CD14-positive monocyte (primary cell): ENCODE measurements around the gene IRF4. TPM values are rescaled to one million over a fixed set of nuclear protein-coding genes. Genes with fewer than 3 reads are reported as not detected.
"Not testable (repeated sequence)": the region's sequence is repeated elsewhere in the genome, so short reads cannot be mapped to it uniquely, and the experiment has no call there.

Experiments
- DNase-seq, 3 donors: peaks; one replicate each; pipeline ENCODE4 v3.0.0-alpha.2; 2011 to 2022
- H2AFZ ChIP-seq: 2 replicates; pipeline ENCODE4 v1.6.0; 2012; ENCODE audit warnings: mild to moderate bottlenecking, low read depth, low read length, inconsistent platforms; ENCODE audit not compliant: insufficient read depth, poor library complexity, severe bottlenecking
- H3K27ac ChIP-seq, 2 donors: 1 replicate in 1 of 2; 2 replicates in 1 of 2; pipeline ENCODE4 v1.5.1; 2012 to 2013; ENCODE audit warnings: low read length in 2 of 2, control low read depth in 1 of 2, inconsistent platforms in 1 of 2, low read depth in 1 of 2, mild to moderate bottlenecking in 1 of 2
- H3K27me3 ChIP-seq, 2 donors: one replicate each; pipeline versions ENCODE4 v1.6.0 to v1.6.1; 2011 to 2013; ENCODE audit warnings: low read length in 2 of 2; ENCODE audit not compliant: control insufficient read depth in 2 of 2, insufficient read depth in 2 of 2
- H3K36me3 ChIP-seq, 2 donors: replicated peaks in 1 of 2; 1 replicate in 1 of 2; 2 replicates in 1 of 2; pipeline versions ENCODE4 v1.5.1 to v1.6.1; 2012 to 2013; ENCODE audit warnings: low read length in 2 of 2, control low read depth in 1 of 2, inconsistent platforms in 1 of 2, mild to moderate bottlenecking in 1 of 2; ENCODE audit not compliant: insufficient read depth in 2 of 2, control insufficient read depth in 1 of 2
- H3K4me1 ChIP-seq, 2 donors: 1 replicate in 1 of 2; 2 replicates in 1 of 2; pipeline versions ENCODE4 v1.5.1 to v1.6.1; 2012 to 2013; ENCODE audit warnings: low read length in 2 of 2, control low read depth in 1 of 2, inconsistent platforms in 1 of 2, mild to moderate bottlenecking in 1 of 2, moderate library complexity in 1 of 2; ENCODE audit not compliant: insufficient read depth in 2 of 2, control insufficient read depth in 1 of 2
- H3K4me2 ChIP-seq: replicated peaks from 2 replicates; pipeline ENCODE3; 2012; ENCODE audit warnings: low read length, moderate library complexity, mild to moderate bottlenecking; ENCODE audit not compliant: poor library complexity, severe bottlenecking; ENCODE audit errors: extremely low read depth
- H3K4me3 ChIP-seq, 3 experiments: fragments of 200-600 bp in 1 of 3; sonication (generic) in 1 of 3; replicated peaks in 1 of 3; 1 replicate in 2 of 3; 2 replicates in 1 of 3; pipeline ENCODE4 v1.5.1; 2011 to 2013; ENCODE audit warnings: low read length in 3 of 3, mild to moderate bottlenecking in 3 of 3, control low read depth in 2 of 3, low read depth in 2 of 3, inconsistent platforms in 1 of 3, moderate library complexity in 1 of 3
- H3K79me2 ChIP-seq: 2 replicates; pipeline ENCODE4 v1.6.0; 2012; ENCODE audit warnings: mild to moderate bottlenecking, control low read depth, inconsistent platforms, low read length, moderate library complexity; ENCODE audit not compliant: insufficient read depth
- H3K9ac ChIP-seq: 2 replicates; pipeline ENCODE4 v1.6.0; 2017; ENCODE audit warnings: low read length, mild to moderate bottlenecking; ENCODE audit not compliant: insufficient read depth, poor library complexity, severe bottlenecking
- H3K9me3 ChIP-seq, 2 donors: replicated peaks in 1 of 2; 1 replicate in 1 of 2; 2 replicates in 1 of 2; pipeline versions ENCODE4 v1.5.1 to v1.6.1; 2012 to 2013; ENCODE audit warnings: low read length in 2 of 2, control low read depth in 1 of 2; ENCODE audit not compliant: control insufficient read depth in 1 of 2, insufficient read depth in 1 of 2
- H4K20me1 ChIP-seq: 2 replicates; pipeline ENCODE4 v1.6.0; 2012; ENCODE audit warnings: mild to moderate bottlenecking, low read length, control low read depth, moderate library complexity; ENCODE audit not compliant: insufficient read depth
- H3K27ac Mint-ChIP-seq, 7 donors: one replicate each; pipeline ENCODE4 v1.8.0; 2020; ENCODE audit warnings: mild to moderate bottlenecking in 7 of 7, mixed read lengths in 7 of 7, moderate library complexity in 6 of 7, inconsistent platforms in 2 of 7
- H3K27me3 Mint-ChIP-seq, 3 donors: one replicate each; pipeline ENCODE4 v1.8.0; 2021 to 2022; ENCODE audit warnings: low read depth in 3 of 3, mild to moderate bottlenecking in 3 of 3, mixed read lengths in 3 of 3, moderate library complexity in 3 of 3, inconsistent platforms in 1 of 3
- H3K36me3 Mint-ChIP-seq, 2 donors: one replicate each; pipeline ENCODE4 v1.8.0; 2020; ENCODE audit warnings: mixed read lengths in 2 of 2, inconsistent platforms in 1 of 2, mild to moderate bottlenecking in 1 of 2
- H3K4me1 Mint-ChIP-seq: one replicate; pipeline ENCODE4 v1.8.0; 2020; ENCODE audit warnings: mild to moderate bottlenecking, mixed read lengths
- H3K4me3 Mint-ChIP-seq, 2 donors: one replicate each; pipeline ENCODE4 v1.8.0; 2020; ENCODE audit warnings: mild to moderate bottlenecking in 2 of 2, mixed read lengths in 2 of 2, moderate library complexity in 1 of 2
- H3K9me3 Mint-ChIP-seq, 7 donors: one replicate each; pipeline ENCODE4 v1.8.0; 2020 to 2022; ENCODE audit warnings: mixed read lengths in 7 of 7, mild to moderate bottlenecking in 6 of 7, moderate library complexity in 6 of 7, inconsistent platforms in 2 of 7
- CTCF ChIP-seq: fragments of 200-600 bp; IDR thresholded peaks from one replicate; pipeline ENCODE4 v1.8.0; 2022; ENCODE audit warnings: antibody characterized with exemption, mild to moderate bottlenecking
- WGBS: methylation state at CpG from one replicate; pipeline ENCODE4 v1.1.5; 2013; ENCODE audit warnings: missing lambda C conversion rate; ENCODE audit not compliant: insufficient coverage; 5-methylcytosine and 5-hydroxymethylcytosine counted together
- intact Hi-C, 2 donors: fragments of 100-400 bp; cut with micrococcal nuclease; formaldehyde crosslinking; loops; one replicate each; pipeline versions ENCODE4 v1.15.0 to v1.15.1; 2023
- polyA plus RNA-seq, 3 donors: library from polyadenylated mRNA; depleted of rRNA in 1 of 3; unstranded in 2 of 3; stranded (reverse) in 1 of 3; fragments of 300-500 nt in 2 of 3; fragments of >200 nt in 1 of 3; fragmentation: Illumina TruSeq in 2 of 3; gene quantifications; 1 replicate in 2 of 3; 2 replicates in 1 of 3; pipeline ENCODE4 v1.2.3, GENCODE V29; 2012 to 2021

The IRF4 gene
- polyA plus RNA-seq, 3 donors: 3.0 to 13.6 (median 6.4) TPM

GRCh38 chr6:370555-370954, 21.0 kb upstream of the IRF4 start:
- intact Hi-C loops: no loop called here
- Mint-ChIP-seq H3K9me3 (peaks cover 3 to 42% (median 14%) of the 10 kb centered on the region in 7 donors), H3K4me1 (peaks cover 9% of the 10 kb centered on the region), H3K4me3 (no peak overlapping the region), H3K27ac (no peak overlapping the region), H3K36me3 (no peaks in the 10 kb centered on the region), H3K27me3 (peaks cover 18 to 42% (median 28%) of the 10 kb centered on the region in 3 donors)
- whole genome bisulfite sequencing: 88% methylated on average over 6 of the region's 6 CpGs
- DNase-seq: no peak
- Histone ChIP-seq H3K27me3 (peaks cover 0 to 7% of the 10 kb centered on the region in 2 donors), H3K79me2 (no peaks in the 10 kb centered on the region), H4K20me1 (no peaks in the 10 kb centered on the region), H2AFZ (no peak overlapping the region), H3K4me1 (peaks cover 10 to 12% of the 10 kb centered on the region in 2 donors), H3K36me3 (no peaks in the 10 kb centered on the region), H3K4me3 (no peak overlapping the region), H3K9me3 (no peaks in the 10 kb centered on the region), H3K4me2 (no peak overlapping the region), H3K27ac (no peak overlapping the region), H3K9ac (no peak overlapping the region)
- TF ChIP-seq CTCF: no peak

GRCh38 chr6:371851-372250, 19.7 kb upstream of the IRF4 start:
- H3K4me3 ChIP-seq, H3K27me3 ChIP-seq, H3K79me2 ChIP-seq, DNase-seq, H2AFZ ChIP-seq, H3K4me3 Mint-ChIP-seq, H3K9ac ChIP-seq, intact Hi-C loops, H3K27ac ChIP-seq, H3K36me3 ChIP-seq, H3K36me3 Mint-ChIP-seq, H3K4me2 ChIP-seq, H3K27ac Mint-ChIP-seq, H4K20me1 ChIP-seq, H3K9me3 ChIP-seq: not testable (repeated sequence)
- Mint-ChIP-seq H3K27me3 (peaks cover 15 to 39% (median 22%) of the 10 kb centered on the region in 3 donors), H3K4me1 (peaks cover 10% of the 10 kb centered on the region), H3K9me3 (peaks cover 3 to 40% (median 14%) of the 10 kb centered on the region in 7 donors)
- H3K4me1 ChIP-seq: peaks cover 10 to 12% of the 10 kb centered on the region in 2 donors
- 92% methylated on average over 2 of the region's 2 CpGs for WGBS
